GM12892 (cell line): ENCODE results near the gene SS18L1.

ENCODE experiments used
- POLR2A ChIP-seq: IDR thresholded peaks from 2 replicates; pipeline ENCODE4 v1.6.1; 2011; ENCODE audit warnings: low read depth, low read length, control low read depth
- POLR2AphosphoS5 ChIP-seq: IDR thresholded peaks from 2 replicates; pipeline ENCODE4 v1.6.1; 2011; ENCODE audit warnings: low read depth, low read length, control low read depth
- TAF1 ChIP-seq: IDR thresholded peaks from 2 replicates; pipeline ENCODE4 v1.6.1; 2011; ENCODE audit warnings: low read depth, mild to moderate bottlenecking, control low read depth, low read length, borderline replicate concordance

- TF ChIP-seq TAF1 (no peak), POLR2A (no peak), POLR2AphosphoS5 (no peak)
These were observed 4.0 kb downstream of the SS18L1 start for GRCh38 chr20:62147528-62147927.
